ENCODE measurements around the gene PLCB1. TPM values are rescaled to one million over a fixed set of nuclear protein-coding genes. Genes with fewer than 3 reads are reported as not detected.

Gene PLCB1
- polyA plus RNA-seq, 1 donor from 2014 or later = 0.28 TPM

DNA sequence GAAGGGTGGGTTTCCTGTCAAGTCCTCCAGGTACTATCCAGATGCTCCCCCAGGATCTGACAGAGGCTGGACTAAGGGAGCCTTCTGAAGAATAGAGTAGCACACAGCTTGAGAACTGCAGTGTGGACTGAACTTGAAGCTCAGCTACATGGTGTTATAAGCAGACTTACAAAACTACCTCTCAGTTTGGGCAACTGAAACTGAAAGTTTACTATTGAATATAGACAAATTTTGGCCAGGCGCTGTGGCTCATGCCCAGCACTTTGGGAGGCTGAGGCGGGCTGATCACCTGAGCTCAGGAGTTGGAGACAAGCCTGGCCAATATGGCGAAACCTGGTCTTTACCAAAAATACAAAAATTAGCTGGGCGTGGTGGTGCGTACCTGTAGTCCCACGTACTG, 348.5 kb downstream of the PLCB1 start:
- H3K4me3 Mint-ChIP-seq = no peak overlapping the region
- peaks cover 3% of the 10 kb centered on the region for H3K36me3 Mint-ChIP-seq
- no peak overlapping the region for H3K27ac Mint-ChIP-seq
- H3K27me3 Mint-ChIP-seq = no peaks in the 10 kb centered on the region
- H3K4me1 Mint-ChIP-seq = no peaks in the 10 kb centered on the region
- peaks cover 0 to 4% (median 0%) of the 10 kb centered on the region in 3 donors for H3K9me3 Mint-ChIP-seq

DNA sequence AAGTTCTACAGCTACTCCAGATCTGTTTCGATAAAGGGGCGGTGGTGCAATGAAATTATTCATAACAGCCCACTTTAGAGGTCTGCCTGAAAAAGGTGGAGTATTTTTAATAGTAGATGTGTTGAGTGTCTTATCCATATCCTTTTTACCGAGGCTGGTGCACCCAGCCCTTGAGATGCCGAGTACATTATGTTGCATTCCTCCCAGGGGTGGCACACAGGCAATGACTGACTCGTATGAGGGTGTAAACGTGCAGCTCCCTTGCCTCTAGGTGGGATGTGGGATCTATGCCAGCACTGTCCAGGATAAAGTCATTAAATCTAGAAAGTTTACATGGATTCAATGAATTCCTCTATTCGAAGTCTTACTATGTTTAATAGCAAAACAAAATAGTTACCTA, 355.6 kb downstream of the PLCB1 start:
- Mint-ChIP-seq H3K4me3 (no peak overlapping the region), H3K9me3 (peaks cover 0 to 2% (median 0%) of the 10 kb centered on the region in 3 donors), H3K4me1 (no peaks in the 10 kb centered on the region), H3K27me3 (no peaks in the 10 kb centered on the region), H3K36me3 (peaks cover 3% of the 10 kb centered on the region), H3K27ac (no peak overlapping the region)

DNA sequence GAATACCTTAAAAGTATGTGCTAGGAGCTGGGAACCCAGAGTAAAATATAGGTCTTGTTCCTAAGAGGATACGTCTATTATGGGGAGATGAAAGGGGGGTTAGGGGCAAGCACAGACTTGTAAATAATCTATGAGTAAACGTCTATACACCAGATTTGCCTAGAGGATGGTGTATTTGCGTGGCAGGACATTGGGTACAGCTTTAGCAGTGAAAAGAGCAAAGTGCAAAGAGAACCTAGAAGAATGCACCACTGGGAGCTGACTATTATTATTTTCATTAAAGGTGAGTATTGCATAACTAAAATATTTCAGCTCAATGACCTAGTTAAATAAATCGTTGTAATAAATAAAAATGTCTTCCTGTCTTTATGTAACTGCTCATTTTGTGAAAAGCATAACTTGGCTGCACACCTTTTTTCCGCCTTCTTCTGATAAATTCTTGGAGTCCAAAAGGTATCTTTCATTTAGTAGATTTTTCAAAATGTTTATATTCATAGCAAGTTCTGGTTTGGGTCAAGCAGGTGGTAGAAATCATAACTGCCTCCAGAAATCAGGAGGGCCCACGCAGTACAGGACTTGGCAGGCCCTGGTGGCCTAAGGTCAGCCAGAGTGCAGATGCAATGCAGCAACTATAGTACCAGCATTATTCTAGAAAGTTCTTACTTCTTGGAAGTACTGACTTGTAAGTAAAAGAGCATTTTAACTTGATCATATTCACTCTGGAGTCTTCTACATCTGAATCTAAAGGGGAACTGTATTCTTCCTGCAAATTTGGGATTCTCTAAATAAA, 357.2 kb downstream of the PLCB1 start:
- Mint-ChIP-seq H3K4me3 (no peak overlapping the region), H3K27ac (no peak overlapping the region), H3K9me3 (peaks cover 0 to 2% (median 0%) of the 10 kb centered on the region in 3 donors), H3K27me3 (no peaks in the 10 kb centered on the region), H3K4me1 (no peaks in the 10 kb centered on the region), H3K36me3 (peaks cover 3% of the 10 kb centered on the region)

DNA sequence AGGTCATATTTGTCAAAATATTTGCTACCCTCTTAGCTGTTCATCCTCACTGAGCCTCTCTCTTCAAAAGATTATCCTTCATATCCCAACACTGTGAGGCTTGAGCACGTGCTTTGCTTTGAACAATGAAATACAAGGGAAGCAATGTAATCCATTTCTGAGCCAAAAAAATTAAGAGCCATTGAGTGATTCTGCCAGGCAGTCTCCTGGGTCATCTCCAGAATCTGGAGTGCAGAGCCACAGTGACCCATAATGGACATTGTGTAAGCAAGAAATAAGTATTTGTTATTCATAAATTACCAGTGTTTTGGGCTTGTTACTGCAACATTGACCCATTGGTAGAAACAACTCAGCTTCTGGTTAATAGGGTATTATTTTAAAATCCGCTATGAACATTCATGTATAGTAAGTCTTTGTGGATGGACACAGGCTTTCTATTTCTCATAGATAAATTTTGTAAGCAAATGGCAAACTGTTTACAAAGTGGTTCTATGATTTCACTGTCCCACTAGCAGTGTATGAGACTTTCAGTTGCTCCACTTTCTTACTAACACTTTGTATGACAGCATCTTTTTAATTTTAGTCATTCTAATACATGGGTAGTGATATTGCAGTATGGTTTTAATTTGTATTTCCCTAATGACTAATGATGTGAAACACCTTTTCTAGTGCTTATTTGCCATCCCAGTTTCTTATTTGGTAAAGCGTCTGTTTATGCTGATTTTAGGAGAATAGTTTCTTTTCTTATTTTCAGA, 358.2 kb downstream of the PLCB1 start:
- no peak overlapping the region for H3K27ac Mint-ChIP-seq
- no peaks in the 10 kb centered on the region for H3K9me3 Mint-ChIP-seq
- no peak overlapping the region for H3K4me3 Mint-ChIP-seq
- H3K4me1 Mint-ChIP-seq = no peaks in the 10 kb centered on the region
- H3K36me3 Mint-ChIP-seq = no peaks in the 10 kb centered on the region
- no peaks in the 10 kb centered on the region for H3K27me3 Mint-ChIP-seq

DNA sequence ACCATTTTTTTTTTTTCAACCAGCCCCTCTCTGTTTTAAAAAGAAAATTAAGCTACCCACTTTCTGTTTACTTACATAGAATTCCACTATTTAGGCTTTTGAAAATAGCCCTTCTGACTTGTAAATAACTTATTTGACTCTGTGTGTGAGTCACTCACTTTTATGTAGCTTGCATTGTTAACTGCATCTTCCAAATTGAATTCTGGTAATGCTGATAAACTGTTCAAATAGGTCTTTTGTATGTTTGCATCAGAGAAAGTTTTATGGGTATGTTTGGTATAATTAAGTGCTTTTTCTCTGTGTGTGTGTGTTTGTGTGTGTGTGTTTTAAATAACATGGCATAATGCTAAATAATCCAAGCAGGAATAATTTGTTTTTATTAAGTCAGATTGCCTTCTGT, 360.1 kb downstream of the PLCB1 start:
- Mint-ChIP-seq H3K4me1 (no peaks in the 10 kb centered on the region), H3K4me3 (no peak overlapping the region), H3K36me3 (no peaks in the 10 kb centered on the region), H3K9me3 (no peaks in the 10 kb centered on the region), H3K27ac (no peak overlapping the region), H3K27me3 (no peaks in the 10 kb centered on the region)

DNA sequence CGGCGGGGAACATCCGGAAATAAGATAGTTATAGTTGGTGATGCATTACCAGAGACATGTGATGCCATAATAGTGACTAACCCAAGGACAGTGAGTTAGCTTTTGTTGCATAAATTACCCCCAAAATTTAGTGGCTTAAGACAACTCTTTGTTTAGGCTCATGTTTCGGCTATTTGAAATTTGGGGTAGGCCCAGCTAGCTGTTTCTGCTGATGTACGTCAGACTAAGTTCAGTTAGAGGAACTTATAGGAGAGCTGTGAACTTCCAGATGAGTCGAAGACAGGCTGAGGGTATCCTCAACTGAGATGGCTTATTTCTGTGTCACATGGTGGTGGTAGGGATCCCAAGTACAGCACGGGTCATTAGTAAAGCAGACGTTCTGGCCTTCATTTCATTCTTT, 366.5 kb downstream of the PLCB1 start:
- Mint-ChIP-seq H3K27ac (no peak overlapping the region), H3K27me3 (no peaks in the 10 kb centered on the region), H3K9me3 (no peaks in the 10 kb centered on the region), H3K36me3 (no peaks in the 10 kb centered on the region), H3K4me3 (no peak overlapping the region), H3K4me1 (no peaks in the 10 kb centered on the region)

DNA sequence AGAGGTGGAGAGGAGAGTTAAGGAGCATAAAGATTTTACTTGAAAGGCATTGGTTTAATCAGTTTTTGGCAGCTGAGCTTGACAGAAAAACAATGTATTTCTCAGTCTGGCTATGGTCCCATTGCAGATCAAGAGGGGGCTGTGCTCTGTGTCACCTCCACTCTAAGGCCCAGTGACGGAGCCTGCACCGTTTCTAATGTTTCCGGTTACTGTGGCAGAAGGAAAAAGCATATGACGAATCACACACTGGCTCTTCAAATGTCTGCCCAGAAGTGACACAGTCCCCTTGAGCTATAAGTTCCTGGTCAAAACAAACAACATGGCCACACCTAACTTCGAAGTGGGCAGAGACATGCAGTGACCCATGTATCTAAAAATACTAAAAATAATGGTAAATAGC, 372.0 kb downstream of the PLCB1 start:
- Mint-ChIP-seq H3K36me3 (no peaks in the 10 kb centered on the region), H3K27ac (no peak overlapping the region), H3K27me3 (no peaks in the 10 kb centered on the region), H3K9me3 (no peaks in the 10 kb centered on the region), H3K4me3 (no peak overlapping the region), H3K4me1 (no peaks in the 10 kb centered on the region)

DNA sequence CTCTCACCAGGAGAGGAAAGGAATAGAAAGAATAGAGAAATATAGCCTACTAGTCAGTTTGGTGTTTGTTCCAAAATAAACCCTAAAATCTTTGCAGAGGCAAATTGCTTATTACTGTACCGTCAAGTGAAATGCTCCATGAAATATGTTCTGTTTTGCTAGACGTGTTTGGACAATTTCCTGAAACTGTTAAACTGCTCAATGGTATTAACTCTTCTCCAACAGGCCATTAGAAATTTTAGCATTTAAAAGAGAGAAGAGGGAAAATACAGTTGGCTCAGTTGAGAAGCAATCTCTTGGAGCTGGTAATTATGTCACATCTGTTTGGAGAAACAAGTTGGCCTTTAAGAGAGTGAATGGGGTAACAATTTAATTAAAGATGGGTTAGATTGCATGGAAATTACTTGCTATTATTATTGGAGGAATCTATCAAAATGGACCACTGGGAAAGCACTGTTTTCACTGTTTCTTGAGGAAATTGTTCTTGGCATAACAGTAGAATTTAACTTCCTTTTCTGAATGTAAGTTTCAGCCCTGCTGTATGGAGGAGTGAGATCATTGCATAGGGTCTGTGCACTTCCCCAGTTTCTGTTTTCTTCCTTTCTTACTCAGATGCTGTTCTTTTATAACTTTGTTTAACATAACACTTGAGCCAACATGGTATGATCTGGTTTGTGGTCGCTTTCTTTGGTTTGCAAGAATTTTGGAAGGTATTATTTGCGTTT, 373.6 kb downstream of the PLCB1 start:
- no peaks in the 10 kb centered on the region for H3K9me3 Mint-ChIP-seq
- H3K4me3 Mint-ChIP-seq = no peak overlapping the region

DNA sequence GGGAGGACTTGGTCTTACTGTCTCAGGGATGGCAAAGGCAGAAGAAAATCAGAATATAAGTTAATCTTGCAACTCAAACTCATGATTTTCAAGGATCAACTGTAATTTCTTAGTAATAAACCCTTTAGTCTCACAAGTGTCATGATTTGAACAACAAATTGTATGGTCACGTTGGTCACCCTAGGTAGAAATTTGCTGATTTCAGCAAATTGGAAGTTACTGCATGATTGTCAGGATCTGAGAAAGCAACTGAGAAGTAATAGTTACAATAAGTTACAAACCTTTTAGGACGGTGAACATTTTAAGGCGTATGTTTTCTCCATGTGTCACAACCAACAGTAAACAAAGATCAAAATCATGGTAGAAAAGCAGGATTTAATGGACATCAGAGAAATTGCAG, 375.2 kb downstream of the PLCB1 start:
- H3K4me1 Mint-ChIP-seq = peaks cover 0 to 2% (median 0%) of the 10 kb centered on the region in 3 donors
- no peak overlapping the region for H3K4me3 Mint-ChIP-seq
- no peaks in the 10 kb centered on the region for H3K36me3 Mint-ChIP-seq
- no peaks in the 10 kb centered on the region for H3K9me3 Mint-ChIP-seq
- H3K27me3 Mint-ChIP-seq = no peaks in the 10 kb centered on the region
- H3K27ac Mint-ChIP-seq = no peak overlapping the region

More for the DNA sequence above, 373.6 kb downstream of the PLCB1 start:
- Mint-ChIP-seq H3K4me1 (peaks cover 0 to 2% (median 0%) of the 10 kb centered on the region in 3 donors), H3K27me3 (no peaks in the 10 kb centered on the region), H3K27ac (no peak overlapping the region), H3K36me3 (no peaks in the 10 kb centered on the region)

DNA sequence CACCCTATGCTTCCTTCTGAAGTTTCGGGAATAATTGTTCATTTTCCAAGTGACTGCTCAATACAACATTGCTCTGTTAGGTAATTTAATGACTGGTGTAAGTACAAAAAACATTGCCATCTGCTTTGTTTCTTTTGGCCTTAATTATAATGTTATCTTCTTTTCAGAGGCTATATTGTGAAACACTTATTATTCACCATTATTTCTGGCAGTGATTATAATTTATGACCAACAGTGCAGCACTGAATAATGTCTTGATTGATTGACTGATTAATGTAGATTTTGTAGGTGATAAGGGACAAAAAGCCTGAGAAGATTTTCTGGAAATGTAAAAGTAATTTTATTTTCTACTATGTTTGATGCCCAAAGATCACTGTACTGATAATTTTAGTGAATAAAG, 377.7 kb downstream of the PLCB1 start:
- no peaks in the 10 kb centered on the region for H3K36me3 Mint-ChIP-seq
- peaks cover 2% of the 10 kb centered on the region for H3K27me3 Mint-ChIP-seq
- peaks cover 0 to 2% (median 0%) of the 10 kb centered on the region in 3 donors for H3K4me1 Mint-ChIP-seq
- no peak overlapping the region for H3K4me3 Mint-ChIP-seq
- H3K27ac Mint-ChIP-seq = no peak overlapping the region
- H3K9me3 Mint-ChIP-seq = no peaks in the 10 kb centered on the region

DNA sequence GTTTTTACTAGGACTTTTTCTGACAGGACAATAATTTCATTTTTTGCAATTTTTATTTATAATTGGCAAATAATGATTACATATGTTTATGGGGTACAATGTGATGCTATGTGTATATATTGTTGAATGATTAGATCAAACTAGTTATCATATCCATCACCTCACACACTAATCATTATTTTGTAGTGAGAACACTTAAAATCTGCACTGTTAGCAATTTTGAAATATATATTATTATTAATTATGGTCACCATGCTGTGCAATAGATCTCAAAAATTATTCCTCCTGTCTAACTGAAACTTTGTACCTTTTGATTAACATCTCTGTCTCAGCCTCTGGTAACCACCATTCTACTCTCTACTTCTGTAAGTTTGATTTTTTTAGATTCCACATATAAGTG, 378.7 kb downstream of the PLCB1 start:
- Mint-ChIP-seq H3K36me3 (no peaks in the 10 kb centered on the region), H3K27ac (no peak overlapping the region), H3K4me1 (peaks cover 0 to 2% (median 0%) of the 10 kb centered on the region in 3 donors), H3K4me3 (no peak overlapping the region), H3K27me3 (peaks cover 2% of the 10 kb centered on the region), H3K9me3 (no peaks in the 10 kb centered on the region)

DNA sequence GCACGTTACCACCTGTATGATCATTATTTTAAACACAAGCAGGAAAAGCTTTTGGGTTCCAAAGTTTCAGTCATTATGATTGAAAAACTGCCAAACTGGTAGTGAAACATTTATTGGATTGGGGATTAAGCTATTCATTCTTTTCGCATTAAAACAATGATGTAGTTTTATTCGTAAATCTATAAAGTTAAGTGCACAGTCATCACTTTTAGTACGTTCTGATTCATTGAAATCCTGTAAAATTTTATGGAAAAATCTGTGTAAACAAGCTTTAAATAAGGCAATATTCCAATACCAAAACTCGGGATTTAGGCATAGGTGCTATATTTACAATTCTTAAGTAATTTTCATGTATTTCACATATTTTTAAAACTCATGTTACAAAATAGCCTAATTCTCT, 379.9 kb downstream of the PLCB1 start:
- Mint-ChIP-seq H3K27ac (no peak overlapping the region), H3K36me3 (no peaks in the 10 kb centered on the region), H3K9me3 (no peaks in the 10 kb centered on the region), H3K4me3 (no peak overlapping the region), H3K4me1 (peaks cover 0 to 2% (median 0%) of the 10 kb centered on the region in 3 donors), H3K27me3 (peaks cover 2% of the 10 kb centered on the region)

DNA sequence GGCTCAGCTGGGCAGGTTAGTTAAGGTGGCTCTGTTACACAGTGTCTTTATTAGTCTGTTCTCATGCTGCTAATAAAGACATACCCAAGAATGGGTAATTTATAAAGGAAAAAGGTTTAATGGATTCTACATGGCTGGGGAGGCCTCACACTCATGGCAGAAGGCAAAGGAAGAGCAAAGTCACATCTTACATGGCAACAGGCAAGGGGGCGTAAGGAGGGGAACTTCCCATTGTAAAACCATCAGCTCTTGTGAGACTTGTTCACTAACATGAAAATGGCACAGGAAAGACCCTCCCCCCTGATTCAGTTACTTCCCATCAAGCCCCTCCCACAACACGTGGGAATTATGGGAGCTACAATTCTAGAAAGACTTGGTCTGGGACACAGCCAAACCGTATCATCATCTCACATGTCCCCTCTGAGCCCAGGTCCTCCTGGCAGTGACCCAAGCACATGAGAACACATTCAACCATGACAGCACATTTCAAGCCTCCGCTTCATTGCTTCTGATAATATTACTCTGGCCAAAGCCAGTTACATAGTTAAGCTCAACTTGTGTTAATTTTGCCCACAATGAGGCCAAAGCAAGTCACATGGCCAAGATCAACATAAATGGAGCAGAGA, 383.9 kb downstream of the PLCB1 start:
- Mint-ChIP-seq H3K36me3 (no peaks in the 10 kb centered on the region), H3K27ac (no peak overlapping the region), H3K4me3 (no peak overlapping the region), H3K4me1 (peaks cover 0 to 2% (median 0%) of the 10 kb centered on the region in 3 donors), H3K9me3 (no peaks in the 10 kb centered on the region), H3K27me3 (peaks cover 2% of the 10 kb centered on the region)

DNA sequence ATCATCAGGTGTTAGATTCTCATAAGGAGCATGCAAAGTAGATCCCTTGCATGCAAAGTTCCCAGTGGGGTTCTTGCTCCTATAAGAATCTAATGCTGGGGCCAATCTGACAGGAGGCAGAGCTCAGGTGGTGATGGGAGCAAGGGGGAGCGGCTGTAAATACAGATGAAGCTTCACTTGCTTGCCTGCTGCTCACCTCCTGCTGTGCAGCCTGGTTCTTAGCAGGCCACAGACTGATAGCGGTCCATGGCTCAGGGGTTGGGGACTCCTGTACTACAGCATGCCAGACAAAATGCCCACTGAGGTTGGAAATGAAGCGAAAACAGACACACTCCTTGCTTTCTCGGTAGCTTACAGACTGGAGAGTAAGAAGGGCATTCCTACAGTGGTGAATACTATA, 386.8 kb downstream of the PLCB1 start:
- peak overlapping the region in 1 of 4 donors; percentile 19 for H3K4me3 Mint-ChIP-seq
- no peak overlapping the region for H3K27ac Mint-ChIP-seq
- H3K27me3 Mint-ChIP-seq = peaks cover 2% of the 10 kb centered on the region
- H3K36me3 Mint-ChIP-seq = no peaks in the 10 kb centered on the region
- no peaks in the 10 kb centered on the region for H3K9me3 Mint-ChIP-seq
- peaks cover 0 to 2% (median 0%) of the 10 kb centered on the region in 3 donors for H3K4me1 Mint-ChIP-seq

DNA sequence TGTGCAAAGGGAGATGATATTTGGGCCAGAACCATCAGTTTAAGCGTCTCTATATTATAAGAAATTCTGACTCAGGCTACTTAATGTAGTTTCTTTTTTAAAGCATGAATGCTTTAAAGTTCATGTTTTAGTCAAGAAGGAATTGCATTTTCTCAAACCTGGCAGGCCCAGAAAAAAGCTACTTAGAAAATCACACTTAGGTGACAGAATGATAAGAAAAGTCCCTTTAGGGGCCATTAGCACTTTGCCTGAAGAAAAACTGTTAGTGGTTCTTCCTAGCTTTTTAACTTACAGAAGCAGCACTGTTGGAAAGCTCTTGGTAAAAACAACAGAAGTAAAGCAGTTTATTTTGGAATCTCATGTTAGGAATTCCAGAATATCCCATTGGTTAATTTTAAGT, 387.8 kb downstream of the PLCB1 start:
- Mint-ChIP-seq H3K4me1 (peaks cover 0 to 2% (median 0%) of the 10 kb centered on the region in 3 donors), H3K27me3 (no peaks in the 10 kb centered on the region), H3K9me3 (no peaks in the 10 kb centered on the region), H3K27ac (no peak overlapping the region), H3K36me3 (no peaks in the 10 kb centered on the region), H3K4me3 (no peak overlapping the region)

All from IgD-negative memory B cell (primary cell).